Measurements from ENCODE around the gene ADAMTS13.

DNA sequence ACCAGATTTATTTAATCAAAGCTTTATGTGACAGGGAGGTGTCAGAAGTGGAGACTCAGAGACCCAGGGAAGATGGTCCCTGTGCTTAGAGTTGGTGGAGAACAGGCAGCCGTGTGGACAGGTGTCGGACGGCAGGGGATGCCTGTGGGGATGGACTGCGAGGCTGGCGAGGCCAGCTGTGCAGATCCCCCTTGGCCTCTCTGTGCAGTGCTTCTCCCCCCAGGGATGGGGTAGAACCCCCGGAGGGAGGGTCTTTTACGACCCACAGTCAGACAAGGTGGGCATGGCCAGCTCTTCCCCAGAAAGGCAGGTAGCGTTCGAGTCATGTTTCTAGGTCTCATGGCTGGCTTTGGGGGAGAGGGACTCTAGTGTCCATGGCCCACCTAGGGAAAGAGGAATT is 61.4 kb downstream of the ADAMTS13 start:
- TF ChIP-seq POLR2AphosphoS5 (IDR thresholded peaks at IDR 0.05): no peak
- TF ChIP-seq, protein P1, sequence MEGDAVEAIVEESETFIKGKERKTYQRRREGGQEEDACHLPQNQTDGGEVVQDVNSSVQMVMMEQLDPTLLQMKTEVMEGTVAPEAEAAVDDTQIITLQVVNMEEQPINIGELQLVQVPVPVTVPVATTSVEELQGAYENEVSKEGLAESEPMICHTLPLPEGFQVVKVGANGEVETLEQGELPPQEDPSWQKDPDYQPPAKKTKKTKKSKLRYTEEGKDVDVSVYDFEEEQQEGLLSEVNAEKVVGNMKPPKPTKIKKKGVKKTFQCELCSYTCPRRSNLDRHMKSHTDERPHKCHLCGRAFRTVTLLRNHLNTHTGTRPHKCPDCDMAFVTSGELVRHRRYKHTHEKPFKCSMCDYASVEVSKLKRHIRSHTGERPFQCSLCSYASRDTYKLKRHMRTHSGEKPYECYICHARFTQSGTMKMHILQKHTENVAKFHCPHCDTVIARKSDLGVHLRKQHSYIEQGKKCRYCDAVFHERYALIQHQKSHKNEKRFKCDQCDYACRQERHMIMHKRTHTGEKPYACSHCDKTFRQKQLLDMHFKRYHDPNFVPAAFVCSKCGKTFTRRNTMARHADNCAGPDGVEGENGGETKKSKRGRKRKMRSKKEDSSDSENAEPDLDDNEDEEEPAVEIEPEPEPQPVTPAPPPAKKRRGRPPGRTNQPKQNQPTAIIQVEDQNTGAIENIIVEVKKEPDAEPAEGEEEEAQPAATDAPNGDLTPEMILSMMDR (IDR thresholded peaks at IDR 0.05): no peak
- TF ChIP-seq POLR2A (IDR thresholded peaks at IDR 0.05): no peak
- TF ChIP-seq EP300 (IDR thresholded peaks at IDR 0.05; ENCODE audit: low read depth): no peak

Measured in transverse colon (tissue), 4 donors.